Activated CD4-positive, CD25-positive, alpha-beta regulatory T cell treated with anti-CD3 and anti-CD28 coated beads, Interleukin-2, amount 50 U/mL, for 72 hours (primary cell): Measurements from ENCODE around the gene TBXA2R.
"Not testable (repeated sequence)": the region's sequence is repeated elsewhere in the genome, so short reads cannot be mapped to it uniquely, and the experiment has no call there.

Source experiments
- DNase-seq: peaks from one replicate; pipeline ENCODE4 v3.0.0; 2021

Gene TBXA2R

DNA sequence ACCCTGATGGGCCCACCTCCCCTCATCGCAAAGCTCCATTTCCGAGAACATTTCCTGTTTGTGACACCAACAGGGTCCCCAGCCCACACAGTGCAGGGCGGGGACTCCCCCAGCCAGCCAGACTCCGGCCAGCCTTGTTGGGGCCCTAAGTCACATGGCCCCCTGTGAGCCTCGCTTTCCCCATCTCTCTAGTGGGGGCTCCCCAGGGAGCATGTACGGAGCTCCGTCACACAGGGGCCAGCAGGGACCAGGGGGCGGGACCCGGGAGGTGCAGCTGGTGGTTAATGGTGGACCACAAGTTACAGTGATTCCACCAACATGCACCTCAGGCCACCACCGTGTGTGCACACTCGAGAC is 1.7 kb downstream of the TBXA2R start:
- DNase-seq = no peak

DNA sequence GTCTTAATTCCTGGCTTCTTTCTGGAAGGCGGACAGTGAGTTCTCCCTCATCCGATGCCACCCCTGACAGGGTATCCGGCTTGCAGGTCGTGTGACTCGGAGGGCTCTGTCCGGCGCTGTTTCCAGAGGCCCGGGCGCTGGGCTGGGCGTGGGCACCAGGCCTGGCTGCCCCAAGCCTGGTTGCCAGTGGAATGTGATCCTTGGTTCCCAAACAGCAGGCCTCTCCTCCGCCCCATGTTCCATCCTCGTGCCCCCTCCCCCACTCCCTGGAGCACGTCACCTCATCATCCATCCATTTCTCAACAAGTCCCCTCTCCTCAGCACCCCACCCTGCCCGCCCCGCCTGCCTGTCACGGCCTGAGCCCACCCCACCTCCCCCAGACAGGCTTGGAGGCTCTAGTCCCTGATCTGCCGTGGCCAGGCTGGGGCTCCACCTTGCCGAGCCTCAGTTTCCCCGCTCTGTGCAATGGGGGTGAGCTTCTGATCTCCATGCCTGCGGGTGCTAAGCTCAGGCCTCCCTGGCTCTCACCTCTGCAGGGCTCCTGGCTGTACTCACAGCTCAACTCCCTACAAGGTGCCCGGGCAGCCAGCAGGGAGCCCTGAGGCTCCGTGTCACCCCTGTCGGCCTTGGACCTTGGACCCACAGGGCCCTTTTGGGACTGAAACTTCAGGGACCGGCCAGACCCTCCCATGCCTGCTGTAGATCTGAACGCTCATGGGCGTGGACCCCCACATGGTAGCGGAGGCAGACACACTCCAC is 2.3 kb downstream of the TBXA2R start:
- no peak for DNase-seq

DNA sequence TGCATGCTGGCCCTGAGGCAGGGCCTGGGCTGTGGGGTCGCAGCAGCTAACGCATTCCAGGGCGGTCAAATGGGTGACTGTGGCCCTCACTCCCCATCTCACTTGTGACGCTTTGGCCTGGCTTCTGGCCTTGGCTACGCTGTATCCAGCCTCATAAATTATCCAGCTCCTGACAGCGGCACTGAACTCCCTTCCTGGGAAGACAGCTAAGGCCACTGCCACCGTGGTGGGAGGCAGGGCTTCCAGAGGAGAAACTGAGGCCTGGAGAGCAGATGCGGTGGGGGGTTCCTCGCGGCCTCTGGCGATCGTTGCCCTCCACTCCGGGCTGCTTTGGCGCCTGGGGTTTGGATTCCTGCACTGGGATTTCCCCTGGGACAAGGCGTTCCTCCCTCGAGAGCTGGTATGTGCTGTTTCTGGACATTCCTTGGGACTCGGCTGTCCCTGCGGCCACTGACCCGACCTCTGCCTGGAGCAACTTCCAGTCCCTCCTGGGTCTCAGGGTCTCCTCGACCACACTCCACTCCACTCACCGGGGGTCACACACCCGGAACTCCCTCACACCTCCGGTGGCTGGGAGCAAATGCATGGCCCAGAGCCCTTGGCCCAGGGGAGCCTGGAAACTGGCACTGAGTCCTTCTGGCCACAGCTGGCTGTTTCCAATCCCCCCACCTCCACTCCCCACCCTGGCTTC is 3.4 kb downstream of the TBXA2R start:
- no peak for DNase-seq

- DNase-seq = no peak
These were observed 5.7 kb downstream of the TBXA2R start for GRCh38 chr19:3601021-3601420.

DNA sequence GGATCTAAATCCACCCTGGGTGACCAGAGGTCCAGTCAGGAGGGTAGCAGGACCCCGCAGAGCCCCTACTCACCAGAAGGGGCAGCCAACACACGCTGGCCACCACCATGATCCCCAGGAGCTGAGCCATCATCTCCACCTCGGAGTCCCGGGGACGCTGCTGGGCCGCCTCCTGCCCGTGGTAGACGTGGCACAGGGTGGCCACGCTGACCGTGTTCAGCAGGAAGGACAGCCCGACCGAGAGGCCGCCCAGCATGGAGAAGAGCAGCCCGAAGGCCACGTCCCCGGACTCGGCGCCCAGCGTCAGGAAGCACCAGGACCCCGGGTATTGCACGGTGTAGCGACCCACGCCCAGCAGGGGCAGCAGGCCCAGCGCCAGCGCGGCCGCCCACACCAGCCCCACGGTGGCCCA is 6.9 kb downstream of the TBXA2R start:
- no peak for DNase-seq

- no peak for DNase-seq
These were observed 11.1 kb downstream of the TBXA2R start for GRCh38 chr19:3595521-3596061.

DNA sequence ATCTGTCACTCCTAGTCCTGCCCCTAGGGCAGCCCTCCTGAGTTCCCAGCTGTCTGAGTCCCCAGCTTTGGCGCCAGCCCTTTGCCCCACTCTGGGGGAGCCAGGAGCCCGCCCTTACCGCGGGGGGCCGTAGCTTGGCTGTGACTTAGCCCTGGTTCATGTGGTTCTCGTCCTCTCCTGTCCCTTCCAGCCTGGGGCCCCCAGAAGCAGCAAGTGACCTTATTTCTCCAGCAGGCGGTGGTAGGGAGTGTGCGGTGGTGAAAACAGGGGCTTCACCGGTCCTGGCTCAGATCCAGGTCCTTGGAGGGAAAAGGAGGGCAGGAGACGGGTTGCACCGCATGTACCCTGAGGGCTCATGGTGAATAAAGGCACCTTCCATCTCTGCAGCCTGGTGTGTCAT is 13.5 kb downstream of the TBXA2R start:
- no peak for DNase-seq

DNA sequence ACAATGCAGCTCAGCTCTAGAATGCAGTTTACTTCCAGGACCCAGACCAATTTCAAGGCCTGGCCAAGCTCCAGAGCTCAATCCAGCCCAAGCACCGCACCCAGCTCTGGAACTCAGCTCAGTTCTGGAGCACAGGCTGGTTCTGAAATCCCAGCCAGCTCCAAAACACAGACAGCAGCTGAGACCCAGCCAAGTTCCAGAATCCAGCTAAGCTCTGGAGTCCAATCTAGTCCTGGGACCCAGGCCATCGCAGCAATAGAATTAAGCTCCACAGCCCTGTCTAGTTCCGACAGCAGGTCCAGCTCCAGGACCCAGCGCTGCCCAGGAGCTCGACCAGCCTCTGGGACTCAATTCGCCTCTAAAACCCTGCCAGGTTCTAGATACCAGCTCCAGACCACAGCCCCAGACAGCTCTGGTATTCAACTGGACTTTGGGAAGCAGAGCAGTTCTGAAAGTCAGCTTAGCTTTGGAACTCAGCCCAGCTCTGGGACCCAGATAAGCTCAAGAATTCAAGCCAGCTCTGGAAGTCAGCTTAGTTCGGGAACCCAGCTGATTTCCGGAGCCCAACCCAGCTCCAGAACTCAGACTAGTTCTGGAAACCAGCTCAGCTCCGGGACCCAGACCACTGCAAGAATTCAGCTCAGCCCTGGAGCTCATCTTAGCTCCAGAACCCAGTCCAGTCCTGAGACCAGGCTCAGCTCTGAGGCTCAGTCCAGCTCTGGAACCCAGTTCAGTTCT is 14.6 kb downstream of the TBXA2R start:
- DNase-seq = no peak

- no peak for DNase-seq
These were observed 15.6 kb downstream of the TBXA2R start for GRCh38 chr19:3590991-3591659.

- no peak for DNase-seq
These were observed 16.7 kb downstream of the TBXA2R start for GRCh38 chr19:3589949-3590348.

DNA sequence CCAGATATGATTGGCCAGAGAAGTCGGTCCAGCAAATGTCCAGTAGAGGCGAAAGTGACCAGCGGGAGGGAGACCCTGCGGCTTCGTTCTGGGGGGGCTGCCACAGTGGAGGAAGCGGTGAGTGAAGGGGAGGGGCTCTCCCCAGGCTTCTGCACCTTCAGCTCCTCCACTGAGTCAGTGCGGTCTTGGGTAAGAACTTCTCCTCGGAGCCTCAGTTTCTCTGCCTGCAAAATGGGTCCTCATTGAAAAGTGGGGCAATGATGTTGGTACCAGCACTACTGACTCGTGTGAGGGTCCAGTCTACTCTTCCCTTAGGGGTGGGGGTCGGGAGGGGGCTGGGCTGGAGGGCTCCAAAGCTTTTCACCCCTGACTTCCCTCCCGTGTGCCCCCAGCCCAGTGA is 17.2 kb downstream of the TBXA2R start:
- DNase-seq = no peak

DNA sequence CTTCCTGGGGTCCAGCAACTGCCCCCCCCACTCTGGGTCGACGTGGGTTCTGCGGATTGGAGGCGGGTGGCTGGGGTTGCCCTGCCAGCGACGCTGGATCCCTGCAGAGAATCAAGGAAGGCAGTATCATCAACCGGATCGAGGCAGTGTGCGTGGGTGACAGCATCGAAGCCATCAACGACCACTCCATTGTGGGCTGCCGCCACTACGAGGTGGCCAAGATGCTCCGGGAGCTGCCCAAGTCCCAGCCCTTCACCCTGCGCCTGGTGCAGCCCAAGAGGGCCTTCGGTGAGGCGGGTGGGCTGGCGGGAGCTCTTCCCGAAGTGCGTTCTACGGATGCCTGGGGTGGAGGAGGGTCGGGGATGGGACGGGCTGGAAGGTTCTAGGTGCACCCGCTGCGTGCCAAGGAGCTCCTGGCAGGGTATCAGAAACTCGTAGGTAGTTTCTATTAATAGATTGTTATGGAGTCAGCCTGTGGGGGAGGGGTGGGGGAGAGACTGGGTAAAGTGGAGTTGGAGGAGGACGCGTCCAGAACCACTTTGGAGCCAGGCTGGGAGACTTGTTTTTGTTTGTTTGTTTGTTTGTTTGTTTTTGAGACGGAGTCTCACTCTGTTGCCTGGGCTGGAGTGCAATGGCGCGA is 19.8 kb downstream of the TBXA2R start:
- DNase-seq = no peak

GRCh38 chr19:3586127-3586626 is 20.5 kb downstream of the TBXA2R start:
- DNase-seq = no peak

DNA sequence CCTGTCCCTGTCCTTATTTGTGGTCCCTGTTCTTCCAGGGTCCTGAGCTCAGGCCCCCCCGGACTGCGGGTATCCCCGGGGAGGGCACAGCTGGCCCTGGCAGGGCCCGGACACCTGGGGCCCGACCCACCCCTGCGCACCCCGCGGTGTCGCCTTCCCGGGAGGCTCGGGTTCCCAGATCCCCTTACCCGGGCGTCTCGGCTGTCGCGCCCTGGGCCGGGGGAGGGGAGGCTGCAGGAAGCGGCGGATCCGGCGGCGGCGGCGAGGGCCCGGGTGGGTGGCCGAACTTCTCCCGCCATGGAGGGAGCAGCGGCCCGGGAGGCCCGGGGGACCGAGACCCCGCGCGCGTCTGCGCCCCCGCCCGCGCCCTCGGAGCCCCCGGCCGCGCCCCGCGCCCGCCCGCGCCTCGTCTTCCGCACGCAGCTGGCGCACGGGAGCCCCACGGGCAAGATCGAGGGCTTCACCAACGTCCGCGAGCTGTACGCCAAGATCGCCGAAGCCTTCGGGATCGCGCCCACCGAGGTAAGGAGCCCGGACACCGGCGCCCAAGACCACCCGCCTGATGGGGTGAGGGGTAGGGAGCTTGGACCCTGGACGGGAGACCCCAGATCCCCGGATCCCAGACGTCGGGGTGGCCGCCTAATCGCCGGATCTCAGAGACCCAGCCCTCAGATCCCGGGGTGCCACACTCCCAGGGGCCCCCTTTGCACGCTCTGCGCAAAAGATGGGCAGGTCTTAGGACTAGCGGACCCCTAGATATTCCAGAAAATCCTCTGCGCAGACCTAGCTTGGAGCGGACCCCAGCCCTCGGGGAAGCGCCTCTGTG is 21.2 kb downstream of the TBXA2R start, which contains the start of gene GIPC3:
TSS of gene GIPC3 (plus strand) at position 178 of the 826 bp plus-strand sequence. CDS start at position 298, 120 bp downstream.
- no peak for DNase-seq

DNA sequence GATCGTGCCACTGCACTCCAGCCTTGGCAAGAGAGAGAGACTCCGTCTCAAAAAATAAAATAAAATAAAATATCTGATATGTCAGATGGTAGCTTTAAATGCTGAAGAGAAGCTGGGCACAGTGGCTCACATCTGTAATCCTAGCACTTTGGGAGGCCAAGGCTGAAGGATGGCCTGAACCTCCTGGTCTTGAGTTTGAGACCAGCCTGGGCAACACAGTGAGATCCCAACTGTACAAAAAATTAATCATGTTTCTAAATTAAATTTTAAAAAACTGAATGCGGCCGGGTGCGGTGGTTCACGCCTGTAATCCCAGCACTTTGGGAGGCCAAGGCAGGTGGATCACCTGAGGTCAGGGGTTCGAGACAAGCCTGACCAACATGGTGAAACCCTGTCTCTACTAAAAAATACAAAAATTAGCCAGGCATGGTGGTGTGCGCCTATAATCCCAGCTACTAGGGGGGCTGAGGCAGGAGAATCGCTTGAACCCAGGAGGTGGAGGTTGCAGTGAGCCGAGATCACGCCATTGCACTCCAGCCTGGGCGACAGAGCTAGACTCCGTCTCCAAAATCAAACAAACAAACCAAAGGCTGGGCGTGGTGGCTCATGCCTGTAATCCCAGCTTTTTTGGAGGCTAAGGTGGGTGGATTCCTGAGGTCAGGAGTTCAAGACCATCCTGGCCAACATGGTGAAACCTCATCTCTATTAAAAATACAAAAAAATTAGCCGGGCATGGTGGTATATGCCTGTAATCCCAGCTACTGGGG is 22.5 kb downstream of the TBXA2R start:
- DNase-seq = not testable (repeated sequence)

GRCh38 chr19:3581792-3582191 is 24.9 kb downstream of the TBXA2R start:
- not testable (repeated sequence) for DNase-seq

GRCh38 chr19:3580156-3580934 is 26.3 kb downstream of the TBXA2R start:
- DNase-seq = no peak

GRCh38 chr19:3578390-3578789 is 28.3 kb downstream of the TBXA2R start:
- no peak for DNase-seq

- no peak for DNase-seq
These were observed 28.8 kb downstream of the TBXA2R start for GRCh38 chr19:3577723-3578344.
